GM18858 (cell line): ENCODE measurements around the gene TMPRSS9.
"Not testable (repeated sequence)": the region's sequence is repeated elsewhere in the genome, so short reads cannot be mapped to it uniquely, and the experiment has no call there.

Source experiments
- ATAC-seq: cut with Tn5 transposase; IDR thresholded peaks from one replicate; pipeline ENCODE4 v1.9.1; 2021; ENCODE audit not compliant: unreplicated experiment

TMPRSS9 gene

DNA sequence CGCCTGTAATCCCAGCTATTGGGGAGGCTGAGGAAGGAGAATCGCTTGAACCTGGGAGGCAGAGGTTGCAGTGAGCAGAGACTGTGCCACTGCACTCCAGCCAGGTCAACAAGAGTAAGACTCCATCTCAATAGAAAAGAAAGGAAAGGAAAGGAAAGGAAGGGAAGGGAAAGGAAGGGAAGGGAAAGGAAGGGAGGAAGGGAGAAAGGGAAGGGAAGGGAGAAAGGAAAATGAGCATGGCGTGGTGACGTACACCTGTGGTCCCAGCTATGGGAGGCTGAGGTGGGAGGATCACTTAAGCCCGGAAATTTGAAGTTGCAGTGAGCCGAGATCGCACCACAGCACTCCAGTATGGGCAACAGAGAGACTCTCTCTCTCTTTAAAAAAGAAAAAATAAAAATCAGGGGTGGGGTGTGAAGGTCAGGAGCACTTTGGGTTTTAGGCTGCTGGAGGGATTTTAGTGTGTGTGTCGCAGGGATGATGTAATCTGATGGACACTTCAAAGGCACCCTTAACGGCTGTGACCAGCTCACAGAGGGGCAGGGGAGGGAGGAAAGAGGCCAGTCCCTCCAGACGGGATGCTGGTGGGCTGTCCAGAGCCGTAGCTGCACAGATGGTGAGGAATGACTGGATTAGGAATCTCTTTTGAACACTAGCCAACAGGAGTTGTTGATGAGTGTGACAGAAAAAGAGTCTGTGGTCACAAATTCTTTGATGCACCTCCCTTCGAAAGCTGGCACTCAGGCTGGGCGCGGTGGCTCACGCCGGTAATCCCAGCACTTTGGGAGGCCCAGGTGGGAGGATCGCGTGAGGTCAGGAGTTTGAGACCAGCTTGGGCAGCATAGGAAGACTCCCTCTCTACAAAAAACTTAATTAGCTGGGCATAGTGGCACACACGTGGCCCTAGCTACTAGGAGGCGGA, 27.6 kb downstream of the TMPRSS9 start:
- ATAC-seq, result no peak

DNA sequence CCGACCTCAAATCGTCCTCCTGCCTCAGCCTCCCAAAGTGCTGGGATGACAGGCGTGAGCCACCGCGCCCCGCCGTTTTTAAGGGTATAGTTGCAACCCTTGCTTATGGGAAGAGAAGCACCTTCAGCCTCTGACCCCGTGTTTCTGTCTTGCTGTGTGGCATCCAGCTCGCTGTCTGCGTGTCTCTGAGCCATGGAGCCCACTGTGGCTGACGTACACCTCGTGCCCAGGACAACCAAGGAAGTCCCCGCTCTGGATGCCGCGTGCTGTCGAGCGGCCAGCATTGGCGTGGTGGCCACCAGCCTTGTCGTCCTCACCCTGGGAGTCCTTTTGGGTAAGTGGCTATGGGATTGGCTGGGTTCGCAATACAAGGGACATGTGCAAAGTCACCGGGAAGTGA, 29.5 kb downstream of the TMPRSS9 start:
- no peak for ATAC-seq

DNA sequence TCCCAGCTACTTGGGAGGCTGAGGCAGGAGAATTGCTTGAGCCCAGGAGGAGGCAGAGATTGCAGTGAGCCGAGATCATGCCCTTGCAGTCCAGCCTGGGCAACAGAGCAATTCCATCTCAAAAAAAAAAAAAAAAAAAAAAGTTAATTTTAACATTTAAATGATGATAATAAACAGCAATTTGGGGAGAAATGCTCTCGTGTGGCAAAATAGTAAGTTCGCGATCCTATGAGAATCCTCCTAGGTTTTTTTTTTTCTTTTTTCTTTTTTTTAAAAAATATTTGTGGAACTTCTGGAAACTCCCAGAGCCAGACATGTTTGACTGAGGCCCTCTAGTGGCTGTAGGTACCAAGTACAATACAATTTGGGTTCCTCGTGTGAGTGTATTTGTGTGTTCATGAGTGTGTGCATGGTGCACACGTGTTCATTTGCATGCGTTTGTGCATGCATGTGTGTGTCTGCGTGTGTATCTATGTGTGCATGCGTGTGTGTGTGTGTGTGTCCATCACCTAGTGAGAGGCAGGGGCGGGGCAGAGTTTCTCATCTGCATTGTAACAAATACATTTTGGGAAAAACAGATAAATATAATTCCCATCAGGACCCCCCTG, 31.2 kb downstream of the TMPRSS9 start:
- no peak for ATAC-seq

DNA sequence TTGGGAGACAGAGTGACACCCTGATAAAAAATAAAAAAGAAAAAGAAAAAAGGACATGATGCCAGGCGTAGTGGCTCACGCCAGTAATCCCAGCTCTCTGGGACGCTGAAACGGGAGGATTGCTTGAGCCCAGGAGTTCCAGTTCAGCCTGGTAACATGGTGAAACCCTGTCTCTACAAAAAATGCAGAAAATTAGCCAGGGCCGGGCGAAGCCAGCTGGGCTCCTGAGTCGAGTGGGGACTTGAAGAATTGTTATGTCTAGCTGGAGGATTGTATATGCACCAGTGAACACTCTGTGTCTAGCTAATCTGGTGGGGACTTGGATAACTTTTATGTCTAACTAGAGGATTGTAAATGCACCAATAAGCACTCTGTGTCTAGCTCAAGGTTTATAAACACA, 32.3 kb downstream of the TMPRSS9 start:
- ATAC-seq, result no peak

DNA sequence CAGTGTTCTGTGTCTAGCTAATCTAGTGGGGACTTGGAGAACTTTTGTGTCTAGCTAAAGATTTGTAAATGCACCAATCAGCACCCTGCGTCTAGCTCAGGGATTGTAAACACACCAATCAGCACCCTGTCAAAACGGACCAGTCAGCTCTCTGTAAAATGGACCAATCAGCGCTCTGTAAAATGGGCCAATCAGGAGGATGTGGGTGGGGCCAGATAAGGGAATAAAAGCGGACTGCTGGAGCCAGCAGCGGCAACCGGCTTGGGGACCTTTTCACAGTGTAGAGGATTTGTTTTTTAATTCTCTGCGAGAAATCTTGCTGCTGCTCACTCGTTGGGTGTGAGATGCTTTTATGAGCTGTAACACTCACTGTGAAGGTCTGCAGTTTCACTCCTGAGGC, 32.8 kb downstream of the TMPRSS9 start:
- not testable (repeated sequence) for ATAC-seq

DNA sequence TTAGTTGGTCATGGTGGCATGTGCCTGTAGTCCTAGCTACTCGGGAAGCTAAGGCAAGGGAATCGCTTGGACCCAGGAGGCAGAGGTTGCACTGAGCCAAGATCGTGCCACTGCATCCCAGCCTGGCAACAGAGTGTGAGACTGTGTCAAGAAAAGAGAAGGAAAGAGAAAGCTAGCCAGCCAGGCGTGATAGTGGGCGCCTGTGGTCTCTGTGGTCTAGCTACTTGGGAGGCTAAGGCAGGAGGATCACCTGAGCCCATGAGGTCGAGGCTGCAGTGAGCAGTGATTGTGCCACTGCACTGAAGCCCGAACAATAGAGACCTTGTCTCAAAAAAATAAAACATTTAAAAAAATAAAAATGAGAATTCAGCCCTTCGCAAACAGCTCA, 34.0 kb downstream of the TMPRSS9 start:
- ATAC-seq, result no peak

DNA sequence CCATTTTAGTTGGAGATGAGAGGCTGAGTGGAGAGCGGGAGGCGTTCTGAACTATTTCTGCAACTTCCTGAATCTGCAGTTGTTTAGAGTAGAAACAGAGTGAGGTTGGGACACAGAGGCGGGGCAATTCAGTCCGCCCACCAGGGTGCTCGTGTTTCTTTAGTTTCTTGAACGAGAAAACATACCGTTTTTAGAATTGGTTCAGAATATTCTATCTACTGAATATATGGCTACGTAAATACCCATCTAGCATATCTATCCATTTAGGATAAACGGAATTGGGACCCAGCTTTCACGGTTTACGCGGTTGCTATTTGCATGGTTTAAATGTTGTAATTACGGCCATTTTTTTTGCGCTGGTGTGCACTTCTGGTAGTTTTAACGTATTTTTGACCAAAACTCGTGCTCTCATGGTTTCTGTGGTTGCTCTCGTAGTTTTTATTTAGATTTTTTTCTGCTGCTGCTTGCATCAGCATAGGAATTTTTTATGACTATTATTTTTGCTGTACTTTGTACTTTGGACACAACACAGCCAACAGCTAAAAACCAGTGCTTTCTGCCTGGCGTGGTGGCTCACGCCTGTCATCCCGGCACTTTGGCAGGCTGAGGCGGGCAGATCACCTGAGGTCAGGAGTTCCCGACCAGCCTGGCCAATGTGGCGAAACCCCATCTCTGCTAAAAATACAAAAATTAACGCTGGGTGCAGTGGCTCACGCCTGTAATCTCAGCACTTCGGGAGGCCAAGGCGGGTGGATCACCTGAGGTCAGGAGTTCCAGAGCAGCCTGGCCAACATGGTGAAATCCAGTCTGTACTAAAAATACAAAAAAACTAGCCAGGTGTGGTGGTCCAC, 34.6 kb downstream of the TMPRSS9 start:
- ATAC-seq, result no peak

DNA sequence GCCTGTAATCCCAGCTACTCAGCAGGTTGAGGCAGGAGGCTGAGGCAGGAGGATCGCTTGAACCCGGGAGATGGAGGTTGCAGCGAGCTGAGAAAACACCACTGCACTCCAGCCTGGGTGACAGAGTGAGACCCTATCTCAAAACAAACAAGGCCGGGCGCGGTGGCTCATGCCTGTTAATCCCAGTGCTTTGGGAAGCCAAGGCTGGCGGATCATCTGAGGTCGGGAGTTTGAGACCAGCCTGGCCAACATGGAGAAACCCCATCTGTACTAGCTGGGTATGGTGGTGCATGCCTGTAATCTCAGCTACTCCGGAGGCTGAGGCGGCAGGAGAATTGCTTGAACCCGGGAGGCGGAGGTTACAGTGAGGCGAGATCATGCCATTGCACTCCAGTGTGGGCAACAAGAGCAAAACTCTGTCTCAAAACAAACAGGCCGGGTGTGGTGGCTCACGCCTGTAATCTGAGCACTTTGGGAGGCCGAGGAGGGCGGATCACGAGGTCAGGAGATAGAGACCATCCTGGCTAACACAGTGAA, 35.3 kb downstream of the TMPRSS9 start:
- ATAC-seq, result not testable (repeated sequence)

DNA sequence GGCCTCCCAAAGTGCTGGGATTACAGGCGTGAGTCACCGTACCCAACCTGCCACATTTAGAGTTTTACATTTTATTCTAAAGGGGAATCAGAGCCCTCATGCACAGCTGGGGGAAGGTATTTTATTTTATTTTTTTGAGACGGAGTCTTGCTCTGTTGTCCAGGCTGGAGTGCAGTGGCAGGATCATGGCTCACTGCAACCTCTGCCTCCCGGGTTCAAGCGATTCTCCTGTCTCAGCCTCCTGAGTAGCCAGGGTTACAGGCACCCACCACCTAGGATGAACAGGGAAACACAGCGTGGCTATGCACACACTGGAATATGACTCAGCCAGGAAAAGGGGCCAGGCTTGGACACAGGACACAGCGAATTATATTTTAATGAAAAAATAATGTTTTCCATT, 37.1 kb downstream of the TMPRSS9 start:
- not testable (repeated sequence) for ATAC-seq

DNA sequence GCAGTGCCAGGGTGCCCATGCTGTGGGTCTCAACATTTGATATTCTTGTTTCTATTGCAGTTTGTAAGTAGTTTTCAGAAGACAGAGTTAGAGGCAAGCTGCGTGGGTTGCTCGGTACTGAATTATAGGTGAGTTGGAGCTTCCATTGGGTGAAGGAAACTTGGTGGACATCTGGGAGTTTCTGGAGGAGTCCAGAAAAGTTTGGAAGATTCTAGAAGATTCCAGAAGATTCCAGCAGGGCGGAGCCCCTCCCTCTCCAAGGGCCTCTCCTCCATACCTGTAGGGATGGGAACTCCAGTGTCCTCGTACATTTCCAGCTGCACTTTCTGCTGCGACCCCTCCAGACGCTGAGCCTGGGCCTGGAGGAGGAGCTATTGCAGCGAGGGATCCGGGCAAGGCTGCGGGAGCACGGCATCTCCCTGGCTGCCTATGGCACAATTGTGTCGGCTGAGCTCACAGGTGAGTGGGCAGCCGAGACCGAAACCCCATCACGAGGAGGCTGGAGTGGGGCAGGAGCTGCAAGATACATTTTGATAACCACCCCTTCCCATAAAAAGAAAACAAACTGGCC, 38.8 kb downstream of the TMPRSS9 start:
- ATAC-seq, result no peak

DNA sequence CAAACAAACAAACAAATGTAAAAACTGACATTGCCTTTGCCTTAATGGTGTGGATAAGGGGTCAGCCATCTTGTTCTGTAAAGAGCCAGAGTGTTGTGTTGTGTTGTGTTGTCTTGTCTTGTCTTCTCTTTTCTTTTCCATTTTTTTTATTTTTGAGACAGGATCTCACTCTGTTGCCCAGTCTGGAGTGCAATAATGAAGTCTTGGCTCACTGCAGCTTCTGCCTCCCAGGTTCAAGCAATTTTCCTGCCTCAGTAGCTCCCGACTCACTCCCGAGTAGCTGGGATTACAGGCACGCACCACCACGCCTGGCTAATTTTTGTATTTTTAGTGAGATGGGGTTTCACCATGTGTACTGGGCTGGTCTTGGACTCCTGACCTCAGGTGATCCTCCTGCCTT, 39.5 kb downstream of the TMPRSS9 start:
- no peak for ATAC-seq

DNA sequence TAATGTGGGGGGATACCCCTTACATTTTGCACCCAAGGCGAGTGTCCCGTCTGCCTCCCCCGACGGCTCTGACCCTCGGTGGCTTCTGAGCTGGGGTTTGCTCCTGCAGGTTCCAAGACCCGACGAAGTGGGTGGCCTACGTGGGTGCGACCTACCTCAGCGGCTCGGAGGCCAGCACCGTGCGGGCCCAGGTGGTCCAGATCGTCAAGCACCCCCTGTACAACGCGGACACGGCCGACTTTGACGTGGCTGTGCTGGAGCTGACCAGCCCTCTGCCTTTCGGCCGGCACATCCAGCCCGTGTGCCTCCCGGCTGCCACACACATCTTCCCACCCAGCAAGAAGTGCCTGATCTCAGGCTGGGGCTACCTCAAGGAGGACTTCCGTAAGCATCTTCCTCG, 48.2 kb downstream of the TMPRSS9 start:
- ATAC-seq, result no peak

DNA sequence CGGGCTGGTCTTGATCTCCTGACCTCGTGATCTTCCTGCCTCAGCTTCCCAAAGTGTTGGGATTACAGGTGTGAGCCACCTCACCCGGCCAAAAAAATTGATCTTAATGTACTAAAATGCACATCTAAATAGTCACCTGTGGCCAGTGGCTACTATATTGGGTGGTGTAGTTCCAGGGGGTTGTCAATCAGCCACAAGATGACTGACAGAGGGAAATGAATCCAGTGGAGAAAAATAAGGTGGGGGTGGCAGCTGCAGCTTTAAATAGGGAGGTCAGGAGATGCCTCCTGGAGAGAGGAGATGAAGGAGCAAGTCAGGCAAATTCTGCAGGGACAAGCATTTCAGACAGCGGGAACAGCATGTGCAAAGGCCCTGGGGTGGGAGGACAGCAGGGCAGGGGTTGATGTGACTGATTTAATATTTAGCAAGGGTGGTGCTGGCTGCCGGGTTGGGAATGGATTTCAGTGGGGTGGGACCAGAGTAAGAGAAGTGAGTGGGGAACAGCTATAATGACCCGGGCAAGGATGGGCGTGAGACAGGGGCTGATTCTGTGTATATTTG, 49.4 kb downstream of the TMPRSS9 start:
- ATAC-seq, result no peak

DNA sequence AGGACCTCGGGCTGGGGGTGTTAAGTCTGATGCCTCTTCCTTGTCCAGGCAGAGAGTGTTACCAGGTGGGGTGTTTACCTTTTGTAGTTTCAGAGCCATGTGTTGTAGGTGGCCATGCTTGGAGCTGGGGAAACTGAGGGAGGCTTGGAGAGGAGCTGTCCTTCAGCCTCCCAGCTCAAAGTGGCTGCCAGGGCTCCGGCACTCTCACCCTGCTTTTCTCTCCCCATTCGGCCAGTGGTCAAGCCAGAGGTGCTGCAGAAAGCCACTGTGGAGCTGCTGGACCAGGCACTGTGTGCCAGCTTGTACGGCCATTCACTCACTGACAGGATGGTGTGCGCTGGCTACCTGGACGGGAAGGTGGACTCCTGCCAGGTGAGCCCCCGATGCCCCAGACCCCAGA, 50.0 kb downstream of the TMPRSS9 start:
- ATAC-seq, result no peak

DNA sequence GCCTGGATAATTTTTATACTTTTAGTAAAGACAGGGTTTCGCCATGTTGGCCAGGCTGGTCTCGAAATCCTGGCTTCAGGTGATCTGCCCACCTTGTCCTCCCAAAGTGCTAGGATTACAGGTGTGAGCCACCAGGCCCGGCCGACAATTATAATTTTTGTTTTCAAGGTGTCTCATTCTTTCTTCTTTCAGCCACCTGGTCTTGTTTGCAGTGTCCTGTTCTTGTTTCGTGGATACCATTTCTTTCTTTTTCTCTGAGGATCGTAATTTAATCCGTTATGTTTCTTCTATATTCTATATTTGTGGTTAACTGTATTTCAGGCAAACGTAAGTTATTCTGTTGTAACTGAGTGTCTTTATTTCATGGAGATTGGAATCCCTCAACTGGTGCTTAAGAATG, 51.6 kb downstream of the TMPRSS9 start:
- no peak for ATAC-seq

DNA sequence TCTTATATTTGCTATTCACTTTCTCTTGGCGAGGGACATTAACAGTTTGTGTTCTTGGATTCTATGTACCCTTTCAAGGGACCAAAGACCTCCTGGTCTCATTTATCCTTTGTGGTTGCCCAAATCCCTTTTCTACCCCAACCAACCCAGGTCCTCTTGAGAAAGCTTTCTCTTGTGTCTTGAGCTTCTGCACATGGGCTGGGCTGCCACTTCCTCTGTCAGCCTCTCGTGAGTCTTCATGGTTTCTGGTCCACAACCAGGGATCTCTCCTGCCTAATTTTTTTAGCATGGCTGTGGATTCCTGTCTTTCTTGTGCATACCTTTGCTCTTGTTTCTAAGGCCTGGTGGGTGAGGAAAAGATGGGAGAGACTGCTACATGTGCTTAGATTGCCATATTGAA, 52.4 kb downstream of the TMPRSS9 start:
- ATAC-seq, result no peak

DNA sequence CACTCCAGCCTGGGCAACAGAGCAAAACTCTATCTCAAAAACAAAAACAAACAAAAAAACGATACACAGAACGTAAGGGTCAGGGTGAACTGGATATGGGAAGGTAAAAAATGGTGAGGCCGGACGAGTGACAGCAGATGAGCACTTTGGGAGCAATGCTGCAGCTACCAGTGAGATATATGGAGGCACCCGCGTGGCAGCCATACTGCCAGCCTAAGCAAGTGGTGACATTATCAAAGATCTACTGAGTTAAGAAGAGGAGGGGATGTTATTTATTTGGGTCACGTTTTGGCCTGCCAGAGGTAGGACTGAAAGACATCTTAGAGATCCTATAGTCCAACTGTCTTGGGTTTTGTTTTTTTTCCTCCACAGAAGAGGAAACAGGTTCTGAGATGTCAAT, 53.1 kb downstream of the TMPRSS9 start:
- ATAC-seq, result no peak

DNA sequence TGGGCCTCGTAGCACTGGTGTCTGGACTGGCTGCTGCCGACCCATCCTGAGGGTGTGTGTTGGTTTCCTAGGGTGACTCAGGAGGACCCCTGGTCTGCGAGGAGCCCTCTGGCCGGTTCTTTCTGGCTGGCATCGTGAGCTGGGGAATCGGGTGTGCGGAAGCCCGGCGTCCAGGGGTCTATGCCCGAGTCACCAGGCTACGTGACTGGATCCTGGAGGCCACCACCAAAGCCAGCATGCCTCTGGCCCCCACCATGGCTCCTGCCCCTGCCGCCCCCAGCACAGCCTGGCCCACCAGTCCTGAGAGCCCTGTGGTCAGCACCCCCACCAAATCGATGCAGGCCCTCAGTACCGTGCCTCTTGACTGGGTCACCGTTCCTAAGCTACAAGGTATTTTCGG, 53.6 kb downstream of the TMPRSS9 start:
- ATAC-seq, result no peak

DNA sequence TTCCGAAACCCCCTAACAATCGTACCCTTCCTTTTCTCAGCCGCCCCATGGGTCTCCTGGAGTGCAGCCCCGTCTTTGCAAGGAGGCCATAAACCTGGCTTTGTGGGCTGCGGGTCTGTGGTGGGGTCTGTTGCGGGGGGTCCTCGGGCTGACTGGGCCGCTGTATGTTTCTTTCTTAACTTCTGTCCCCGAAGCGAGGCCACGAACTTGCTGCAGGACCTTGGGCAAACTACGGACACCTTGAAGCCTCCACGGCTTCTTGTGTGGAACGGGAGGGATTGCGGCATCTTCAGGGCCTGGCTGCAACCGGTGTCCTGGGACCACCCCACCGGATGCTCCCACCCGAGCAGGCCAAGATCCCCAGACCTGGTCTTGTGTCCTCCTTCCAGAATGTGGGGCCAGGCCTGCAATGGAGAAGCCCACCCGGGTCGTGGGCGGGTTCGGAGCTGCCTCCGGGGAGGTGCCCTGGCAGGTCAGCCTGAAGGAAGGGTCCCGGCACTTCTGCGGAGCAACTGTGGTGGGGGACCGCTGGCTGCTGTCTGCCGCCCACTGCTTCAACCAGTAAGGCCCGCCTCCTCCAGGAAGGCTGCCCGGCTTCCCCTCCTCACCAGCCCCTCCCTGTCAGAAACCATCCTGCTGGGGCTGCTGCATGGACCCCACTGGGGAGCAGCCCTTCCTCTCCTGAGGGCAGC, 55.4 kb downstream of the TMPRSS9 start:
- no peak for ATAC-seq

DNA sequence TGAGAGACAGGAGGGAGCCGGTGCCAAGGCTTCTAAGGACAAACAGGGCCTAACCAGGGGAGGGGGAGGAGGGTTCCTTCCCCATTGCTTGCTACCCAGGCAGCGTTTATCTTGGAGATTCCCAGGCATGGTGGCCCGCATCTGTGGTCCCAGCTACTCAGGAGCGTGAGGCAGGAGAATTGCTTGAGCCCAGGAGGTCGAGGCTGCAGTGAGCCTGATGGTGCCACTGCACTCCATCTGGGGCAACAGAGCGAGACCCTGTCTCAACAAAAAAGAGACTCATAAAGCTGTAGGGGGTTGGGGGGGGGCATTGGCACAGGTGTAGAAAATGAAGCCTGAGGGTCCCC, 55.9 kb downstream of the TMPRSS9 start:
- ATAC-seq, result no peak
